Stimulated activated CD8-positive, alpha-beta memory T cell treated with anti-CD3 and anti-CD28 coated beads, Interleukin-4, amount 100 ng/mL, for 4 hours (primary cell): ENCODE measurements around the gene FOXC2.

Source experiments
- DNase-seq, 2 donors: peaks; one replicate each; pipeline ENCODE4 v3.0.0-alpha.2; 2020; ENCODE audit warnings: low read depth in 2 of 2, low spot score in 1 of 2

Gene FOXC2

GRCh38 chr16:86610779-86611524 lies 44.3 kb downstream of the FOXC2 start:
- no peak for DNase-seq

GRCh38 chr16:86611525-86611855 lies 44.9 kb downstream of the FOXC2 start:
- DNase-seq = no peak

- no peak for DNase-seq
Observed at GRCh38 chr16:86611941-86612340, 45.3 kb downstream of the FOXC2 start.

GRCh38 chr16:86614699-86615098 lies 48.1 kb downstream of the FOXC2 start:
- DNase-seq = no peak

- DNase-seq = no peak
Observed at GRCh38 chr16:86616906-86617305, 50.3 kb downstream of the FOXC2 start.

- no peak for DNase-seq
Observed at GRCh38 chr16:86618431-86619238, 52.0 kb downstream of the FOXC2 start.
